GM12875 (cell line): ENCODE data around the gene RFC2.
"Not testable (repeated sequence)": the region's sequence is repeated elsewhere in the genome, so short reads cannot be mapped to it uniquely, and the experiment has no call there.

Source experiments
- H3K4me3 ChIP-seq: one replicate; pipeline ENCODE4 v1.5.1; 2011; ENCODE audit warnings: low read depth, low read length, control low read depth
- TF ChIP-seq, protein P1 (sequence below): IDR thresholded peaks from 2 replicates; pipeline ENCODE4 v1.5.1; 2011; ENCODE audit warnings: low read depth, mild to moderate bottlenecking, control low read depth, inconsistent platforms, low read length, moderate library complexity, borderline replicate concordance; ENCODE audit not compliant: insufficient read depth

RFC2 gene

DNA sequence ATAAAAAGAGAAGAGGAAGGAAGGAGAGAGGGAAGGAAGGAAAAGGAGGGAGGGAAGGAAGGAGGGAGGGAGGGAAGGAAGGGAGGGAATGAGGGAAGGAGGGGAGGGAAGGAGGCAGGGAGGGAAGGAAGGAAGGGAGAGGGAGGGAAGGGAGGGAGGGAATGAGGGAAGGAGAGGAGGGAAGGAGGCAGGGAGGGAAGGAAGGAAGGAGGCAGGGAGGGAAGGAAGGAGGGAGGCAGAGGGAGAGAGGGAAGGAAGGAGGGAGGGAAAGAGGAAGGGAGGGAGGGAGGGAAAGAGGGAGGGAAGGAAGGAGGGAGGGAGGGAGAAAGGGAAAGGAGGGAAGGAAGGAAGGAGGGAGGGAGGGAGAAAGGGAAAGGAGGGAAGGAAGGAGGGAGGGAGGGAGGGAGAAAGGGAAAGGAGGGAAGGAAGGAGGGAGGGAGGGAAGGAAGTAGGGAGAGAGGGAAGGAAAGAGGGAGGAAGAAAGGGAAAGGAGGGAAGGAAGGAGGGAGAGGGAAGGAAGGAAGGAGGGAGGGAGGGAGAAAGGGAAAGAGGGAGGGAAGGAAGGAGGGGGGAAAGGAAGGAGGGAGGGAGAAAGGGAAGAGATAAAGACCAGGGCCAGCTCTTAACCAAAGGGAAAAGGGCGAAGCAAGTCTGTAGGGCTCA, 50.1 kb downstream of the RFC2 start:
- TF ChIP-seq, protein P1, sequence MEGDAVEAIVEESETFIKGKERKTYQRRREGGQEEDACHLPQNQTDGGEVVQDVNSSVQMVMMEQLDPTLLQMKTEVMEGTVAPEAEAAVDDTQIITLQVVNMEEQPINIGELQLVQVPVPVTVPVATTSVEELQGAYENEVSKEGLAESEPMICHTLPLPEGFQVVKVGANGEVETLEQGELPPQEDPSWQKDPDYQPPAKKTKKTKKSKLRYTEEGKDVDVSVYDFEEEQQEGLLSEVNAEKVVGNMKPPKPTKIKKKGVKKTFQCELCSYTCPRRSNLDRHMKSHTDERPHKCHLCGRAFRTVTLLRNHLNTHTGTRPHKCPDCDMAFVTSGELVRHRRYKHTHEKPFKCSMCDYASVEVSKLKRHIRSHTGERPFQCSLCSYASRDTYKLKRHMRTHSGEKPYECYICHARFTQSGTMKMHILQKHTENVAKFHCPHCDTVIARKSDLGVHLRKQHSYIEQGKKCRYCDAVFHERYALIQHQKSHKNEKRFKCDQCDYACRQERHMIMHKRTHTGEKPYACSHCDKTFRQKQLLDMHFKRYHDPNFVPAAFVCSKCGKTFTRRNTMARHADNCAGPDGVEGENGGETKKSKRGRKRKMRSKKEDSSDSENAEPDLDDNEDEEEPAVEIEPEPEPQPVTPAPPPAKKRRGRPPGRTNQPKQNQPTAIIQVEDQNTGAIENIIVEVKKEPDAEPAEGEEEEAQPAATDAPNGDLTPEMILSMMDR = no peak
- H3K4me3 ChIP-seq = no peak overlapping the region

DNA sequence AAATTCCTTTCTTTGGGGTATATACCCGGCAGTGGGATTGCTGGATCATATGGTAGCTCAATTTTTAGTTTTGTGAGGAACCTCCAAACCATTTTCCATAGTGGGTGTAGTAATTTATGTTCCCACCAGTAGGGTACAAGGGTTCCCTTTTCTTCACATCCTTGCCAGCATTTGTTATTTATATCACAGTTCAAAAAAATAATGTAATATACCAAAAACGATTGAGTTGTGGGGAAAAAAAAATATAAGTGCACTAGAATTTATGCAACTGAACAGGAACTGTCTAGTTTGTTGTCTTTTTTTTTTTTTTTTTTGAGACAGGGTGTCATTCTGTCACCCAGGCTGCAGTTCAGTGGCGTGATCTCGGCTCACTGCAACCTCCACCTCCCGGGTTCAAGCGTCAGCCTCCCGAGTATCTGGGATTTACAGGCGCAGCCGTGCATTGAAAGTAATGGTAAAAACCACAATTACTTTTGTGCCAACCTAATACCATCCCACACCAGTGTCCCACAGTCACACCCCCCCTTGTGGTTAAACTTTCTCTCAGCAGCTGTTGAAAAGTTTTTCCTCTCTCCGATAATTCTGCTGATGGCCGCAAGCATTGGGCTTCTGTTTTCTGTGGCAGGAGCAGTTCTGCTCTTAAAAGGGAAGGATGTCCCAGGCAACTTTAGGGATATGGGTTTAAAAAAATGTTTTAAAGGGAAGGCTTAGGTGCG, 51.2 kb downstream of the RFC2 start:
- TF ChIP-seq, protein P1 = peak; percentile 48; the same call in 1 of the 2 replicates

DNA sequence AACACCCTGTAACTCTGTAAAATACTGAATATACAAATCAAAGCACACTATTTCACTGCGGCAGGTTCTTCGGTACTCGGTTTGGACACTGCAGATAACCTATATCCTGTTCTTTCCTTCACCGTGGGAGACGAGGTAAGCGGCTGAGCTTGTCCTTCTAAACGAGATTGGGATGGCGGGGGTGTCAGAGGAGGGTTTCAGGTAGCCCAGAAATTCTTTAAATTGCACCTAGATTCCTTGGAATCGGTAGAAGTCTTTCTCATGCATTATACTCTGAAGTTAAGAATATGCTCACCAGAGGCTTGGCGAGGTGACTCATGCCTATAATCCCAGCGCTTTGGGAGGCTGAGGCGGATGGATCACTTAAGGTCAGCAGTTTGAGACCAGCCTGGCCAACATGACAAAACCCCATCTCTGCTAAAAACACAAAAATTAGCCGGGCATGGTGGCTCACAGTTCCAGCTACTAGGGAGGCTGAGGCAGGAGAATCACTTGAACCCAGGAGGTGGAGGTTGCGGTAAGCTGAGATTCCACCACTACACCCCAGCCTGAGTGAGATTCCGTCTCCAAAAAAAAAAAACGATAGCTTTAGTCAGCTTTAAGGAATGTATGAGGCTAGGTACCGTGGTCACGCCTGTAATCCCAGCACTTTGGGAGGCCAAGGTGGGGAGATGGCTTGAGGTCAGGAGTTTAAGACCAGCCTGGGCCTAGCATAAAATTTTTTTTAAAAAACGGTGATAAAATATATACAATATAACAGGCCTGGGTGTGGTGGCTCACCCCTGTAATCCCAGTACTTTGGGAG, 54.4 kb downstream of the RFC2 start:
- TF ChIP-seq, protein P1 = no peak
- H3K4me3 ChIP-seq = no peak overlapping the region

More for the DNA sequence above, 51.2 kb downstream of the RFC2 start:
- no peak overlapping the region for H3K4me3 ChIP-seq

DNA sequence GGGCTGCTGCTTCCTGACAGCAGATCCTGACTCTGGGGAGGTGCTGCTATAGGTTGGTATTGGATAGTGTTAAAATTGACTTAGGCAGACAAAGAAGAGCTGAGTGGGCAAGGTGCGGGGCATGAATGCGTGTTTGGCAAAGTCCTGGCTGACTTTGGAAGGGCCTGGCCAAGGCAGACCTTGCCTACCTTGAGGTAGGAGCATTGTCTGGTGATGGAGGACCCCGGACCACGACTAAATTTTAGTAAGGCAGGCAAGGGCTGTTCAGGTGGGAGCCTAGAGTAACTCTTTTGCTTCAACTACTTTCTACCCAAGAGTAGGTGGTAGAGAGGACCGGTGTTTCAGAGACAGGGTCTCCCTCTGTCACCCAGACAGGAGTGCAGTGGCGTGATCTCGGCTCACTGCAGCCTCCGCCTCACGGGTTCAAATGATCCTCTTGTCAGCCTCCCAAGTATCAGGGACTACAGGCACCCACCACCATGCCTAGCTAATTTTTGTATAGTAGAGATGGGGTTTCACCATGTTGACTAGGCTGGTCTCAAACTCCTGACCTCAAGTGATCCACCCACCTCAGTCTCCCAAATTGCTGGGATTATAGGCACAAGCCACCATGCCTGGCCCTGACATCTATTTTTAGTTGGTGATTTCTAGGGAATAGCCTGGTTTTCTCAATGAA, 56.6 kb downstream of the RFC2 start:
- no peak overlapping the region for H3K4me3 ChIP-seq
- TF ChIP-seq, protein P1 = no peak

DNA sequence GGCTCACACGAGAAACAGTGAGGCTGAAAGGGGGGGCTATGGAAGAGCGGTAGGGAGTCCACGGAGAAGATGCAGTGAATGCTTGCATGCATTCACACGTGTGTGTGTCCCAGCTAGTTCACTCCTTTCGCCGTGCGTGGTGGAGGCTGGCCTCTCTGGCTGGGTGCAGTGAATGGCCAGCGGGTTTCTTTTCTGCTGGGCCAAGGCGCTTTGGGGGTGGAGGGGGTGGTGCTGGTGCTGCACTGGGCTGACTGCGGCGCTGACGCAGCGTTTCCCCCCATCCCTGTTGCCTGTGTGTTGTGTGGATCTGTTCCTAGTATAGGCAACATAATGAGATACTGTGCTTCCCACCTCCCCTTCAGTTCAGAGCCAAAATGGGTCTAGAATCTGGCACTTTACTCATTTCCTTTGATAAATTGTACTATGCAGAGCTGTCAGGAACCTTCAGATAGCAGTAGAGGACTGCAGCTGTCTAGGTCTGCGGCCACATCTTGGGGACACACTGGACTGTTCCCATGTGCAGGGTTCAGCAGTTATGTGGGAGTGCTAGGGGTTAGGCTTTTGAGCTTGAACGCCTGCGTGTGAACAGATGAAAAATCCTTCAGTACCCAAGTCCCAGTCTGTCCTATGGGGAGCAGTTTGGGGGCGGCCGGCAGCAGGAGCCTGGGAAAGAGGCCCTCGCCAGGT, 58.1 kb downstream of the RFC2 start:
- not testable (repeated sequence) for H3K4me3 ChIP-seq

DNA sequence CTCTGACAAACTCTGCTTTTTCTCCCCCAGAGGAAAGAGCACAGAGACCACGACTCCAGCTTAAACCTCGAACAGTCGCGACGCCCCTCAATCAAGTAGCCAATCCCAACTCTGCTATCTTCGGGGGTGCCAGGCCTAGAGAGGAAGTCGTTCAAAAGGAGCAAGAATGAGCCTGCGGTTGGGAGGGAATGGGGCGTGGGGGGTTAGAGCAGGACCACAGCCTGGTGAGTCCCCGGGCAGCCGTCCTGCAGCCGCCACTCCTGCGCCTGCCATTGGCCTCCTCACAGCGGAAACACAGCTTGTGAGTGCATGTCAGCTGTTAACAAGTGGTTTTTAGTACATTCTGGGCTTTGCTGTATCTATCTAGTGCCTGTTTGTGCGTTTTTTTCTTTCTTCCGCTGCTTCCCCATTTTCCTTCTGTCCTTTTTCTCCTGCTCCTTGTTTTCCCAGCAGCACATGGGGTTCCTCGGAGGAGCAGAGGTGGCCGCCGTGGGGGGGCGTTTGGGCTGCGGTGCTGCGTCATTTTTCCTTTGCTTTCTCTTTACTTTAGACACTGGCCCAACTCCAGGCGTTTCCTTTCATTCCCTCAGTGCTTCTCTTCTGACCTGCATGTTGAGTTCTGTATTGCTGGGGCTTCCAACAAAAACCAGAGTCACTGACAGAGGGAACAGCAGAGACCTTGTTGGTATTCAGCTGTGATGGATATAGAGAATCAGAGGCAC, 58.9 kb downstream of the RFC2 start:
- H3K4me3 ChIP-seq = not testable (repeated sequence)

DNA sequence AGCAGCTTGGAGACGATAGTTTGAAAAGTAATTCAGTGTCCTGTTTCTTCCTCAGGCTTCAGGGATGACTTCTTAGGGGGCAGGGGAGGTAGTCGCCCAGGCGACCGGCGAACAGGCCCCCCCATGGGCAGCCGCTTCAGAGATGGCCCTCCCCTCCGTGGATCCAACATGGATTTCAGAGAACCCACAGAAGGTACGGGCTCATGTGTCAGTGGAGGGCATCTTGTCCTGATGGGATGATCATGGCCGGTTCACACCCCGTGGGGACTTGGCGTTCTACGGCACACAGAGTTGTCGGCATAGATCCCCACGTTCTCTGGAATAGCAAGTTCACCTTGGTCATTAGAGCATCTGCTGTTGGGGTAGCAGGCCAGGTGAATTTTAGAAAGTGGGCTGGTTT, 59.5 kb downstream of the RFC2 start:
- no peak overlapping the region for H3K4me3 ChIP-seq
- TF ChIP-seq, protein P1 = no peak
